GM12873 (cell line): ENCODE data around the gene FBXO17.

Experiments
- TF ChIP-seq, protein P1 (sequence below): IDR thresholded peaks from 2 replicates; pipeline ENCODE4 v1.5.1; 2012; ENCODE audit warnings: low read depth, mild to moderate bottlenecking, moderate library complexity, low read length, control low read depth; ENCODE audit not compliant: insufficient read depth; ENCODE audit errors: missing control alignments

FBXO17 gene

DNA sequence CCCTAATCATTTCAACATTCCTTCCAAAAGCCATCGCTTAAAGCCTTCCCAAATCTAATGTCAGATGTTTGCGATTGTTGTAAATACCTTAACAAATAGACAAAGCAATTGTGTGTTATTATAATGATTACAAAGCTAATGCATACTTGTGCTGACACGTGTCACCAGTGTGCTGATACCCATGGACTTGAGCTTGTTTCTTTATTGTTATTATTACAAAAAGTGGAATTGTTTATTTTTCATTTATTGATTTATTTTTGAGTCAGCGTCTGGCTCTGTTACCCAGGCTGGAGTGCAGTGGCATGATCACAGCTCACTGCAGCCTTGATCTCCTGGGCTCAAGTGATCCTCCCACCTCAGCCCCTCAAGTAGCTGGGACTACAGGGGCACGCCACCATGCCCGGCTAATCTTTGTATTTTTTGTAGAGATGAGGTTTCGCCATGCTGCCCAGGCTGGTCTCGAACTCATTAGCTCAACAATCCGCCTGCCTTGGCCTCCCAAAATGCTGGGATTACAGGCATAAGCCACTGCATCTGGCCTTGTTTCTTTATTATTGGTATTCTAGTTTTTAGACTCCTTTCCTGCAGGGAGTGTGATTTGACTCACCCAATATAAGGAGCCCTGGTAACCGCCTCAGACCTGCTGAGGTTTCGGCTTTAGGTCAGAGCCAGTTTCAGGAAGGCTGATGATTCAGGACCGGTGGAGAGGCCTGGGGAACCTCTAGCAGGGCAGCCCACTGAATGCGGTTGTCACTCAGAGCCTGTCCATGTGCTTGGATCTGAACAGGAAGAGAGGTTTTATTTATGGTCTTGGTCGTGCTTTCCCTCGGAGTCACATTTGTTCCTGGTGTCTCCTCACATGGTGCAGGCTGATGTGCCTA, 2.1 kb upstream of the FBXO17 start:
- TF ChIP-seq, protein P1, sequence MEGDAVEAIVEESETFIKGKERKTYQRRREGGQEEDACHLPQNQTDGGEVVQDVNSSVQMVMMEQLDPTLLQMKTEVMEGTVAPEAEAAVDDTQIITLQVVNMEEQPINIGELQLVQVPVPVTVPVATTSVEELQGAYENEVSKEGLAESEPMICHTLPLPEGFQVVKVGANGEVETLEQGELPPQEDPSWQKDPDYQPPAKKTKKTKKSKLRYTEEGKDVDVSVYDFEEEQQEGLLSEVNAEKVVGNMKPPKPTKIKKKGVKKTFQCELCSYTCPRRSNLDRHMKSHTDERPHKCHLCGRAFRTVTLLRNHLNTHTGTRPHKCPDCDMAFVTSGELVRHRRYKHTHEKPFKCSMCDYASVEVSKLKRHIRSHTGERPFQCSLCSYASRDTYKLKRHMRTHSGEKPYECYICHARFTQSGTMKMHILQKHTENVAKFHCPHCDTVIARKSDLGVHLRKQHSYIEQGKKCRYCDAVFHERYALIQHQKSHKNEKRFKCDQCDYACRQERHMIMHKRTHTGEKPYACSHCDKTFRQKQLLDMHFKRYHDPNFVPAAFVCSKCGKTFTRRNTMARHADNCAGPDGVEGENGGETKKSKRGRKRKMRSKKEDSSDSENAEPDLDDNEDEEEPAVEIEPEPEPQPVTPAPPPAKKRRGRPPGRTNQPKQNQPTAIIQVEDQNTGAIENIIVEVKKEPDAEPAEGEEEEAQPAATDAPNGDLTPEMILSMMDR: no peak

- TF ChIP-seq, protein P1: no peak
Measured at GRCh38 chr19:38975861-38976271, 324 bp upstream of the FBXO17 start.

GRCh38 chr19:38974624-38975213, 823 bp downstream of the FBXO17 start:
- TF ChIP-seq, protein P1: no peak

DNA sequence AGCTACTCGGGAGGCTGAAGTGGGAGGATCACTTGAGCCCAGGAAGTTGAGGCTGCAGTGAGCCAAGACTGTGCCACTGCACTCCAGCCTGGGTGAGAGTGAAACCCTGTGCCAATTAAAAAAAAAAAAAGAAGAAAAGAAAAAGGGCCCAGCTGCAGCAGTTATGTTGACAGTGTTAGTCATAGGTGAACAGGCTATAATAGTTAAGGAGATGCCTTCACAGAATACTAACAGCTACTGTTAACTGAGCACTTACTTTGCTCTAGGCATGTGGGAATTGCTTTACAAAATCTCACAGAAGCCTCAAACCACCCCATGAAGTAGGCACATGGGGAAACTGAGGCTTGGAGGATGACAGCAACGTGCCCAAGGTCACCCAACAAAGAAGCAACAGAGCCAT, 3.9 kb downstream of the FBXO17 start:
- TF ChIP-seq, protein P1: no peak

DNA sequence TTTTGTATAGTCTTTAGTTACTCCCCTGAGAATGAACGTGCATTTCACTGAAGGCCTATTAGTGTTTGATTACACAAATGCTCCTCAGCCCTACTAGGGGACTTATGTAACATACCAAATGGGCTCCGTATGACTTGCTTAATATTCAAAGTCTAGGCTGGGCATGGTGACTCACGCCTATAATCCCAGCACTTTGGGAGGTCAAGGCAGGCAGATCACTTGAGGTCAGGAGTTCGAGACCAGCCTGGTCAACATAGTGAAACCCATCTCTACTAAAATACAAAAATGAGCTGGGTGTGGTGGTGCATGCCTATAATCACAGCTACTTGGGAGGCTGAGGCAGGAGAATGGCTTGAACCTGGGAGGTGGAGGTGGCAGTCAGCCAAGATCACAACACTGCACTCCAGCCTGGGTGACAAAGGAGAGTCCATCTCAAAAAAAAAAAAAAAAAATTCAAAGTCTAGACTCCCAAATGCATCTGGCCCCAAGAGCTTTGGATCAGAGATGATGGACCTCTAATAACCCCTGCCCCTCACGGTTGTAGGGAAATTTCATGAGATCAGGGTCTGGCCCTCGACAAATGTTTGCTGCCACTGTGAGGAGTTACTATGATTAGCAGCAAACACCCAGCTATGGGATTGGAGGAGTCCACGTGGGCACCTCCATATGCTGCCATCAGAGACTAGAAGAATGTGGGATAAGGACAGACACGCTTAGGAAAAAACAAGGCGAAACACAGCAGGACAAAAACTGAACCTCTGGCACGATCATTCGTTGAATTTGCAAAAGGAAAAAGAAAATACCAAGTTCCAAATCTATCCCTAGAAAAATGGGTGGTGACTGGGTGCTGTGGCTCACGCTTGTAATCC, 4.6 kb downstream of the FBXO17 start:
- TF ChIP-seq, protein P1: no peak

DNA sequence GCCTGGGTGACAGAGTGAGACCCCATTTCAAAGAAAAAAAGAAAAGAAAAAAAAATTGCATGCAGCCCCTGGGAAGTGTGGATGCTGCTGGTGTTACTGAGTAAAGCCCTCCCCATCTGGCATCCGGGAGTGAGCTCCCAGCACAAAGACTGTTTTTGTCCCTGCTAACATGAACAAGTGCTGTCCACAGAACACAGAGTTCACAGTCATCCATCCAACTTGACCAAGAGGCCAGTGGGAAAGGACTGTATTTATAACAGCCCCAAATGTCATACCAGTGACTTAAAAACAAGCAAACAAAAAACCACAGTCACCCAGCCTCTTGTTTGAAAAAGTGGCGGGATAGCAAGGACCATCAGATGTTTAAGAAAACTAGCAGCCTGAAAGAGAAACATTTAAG, 10.8 kb downstream of the FBXO17 start:
- TF ChIP-seq, protein P1: no peak

- TF ChIP-seq, protein P1: no peak
Measured at GRCh38 chr19:38959618-38960017, 15.9 kb downstream of the FBXO17 start.
